GM23338 (cell line): ENCODE measurements around the gene GDPD2. TPM values are rescaled to one million over a fixed set of nuclear protein-coding genes. Genes with fewer than 3 reads are reported as not detected.
A peak's percentile ranks its signal among the peaks of the same experiment; 100 is the strongest.

Experiments
- ATAC-seq: fragments of 200-7000 bp; cut with Tn5 transposase; 3 replicates; pipeline ENCODE4 v1.9.1; 2020
- DNase-seq: peaks from one replicate; pipeline ENCODE4 v3.0.0-alpha.2; 2015; ENCODE audit warnings: low spot score
- H2AFZ ChIP-seq: fragments of 200-600 bp; sonication (generic); 2 replicates; pipeline ENCODE4 v1.8.0; 2016; ENCODE audit warnings: antibody characterized with exemption, mild to moderate bottlenecking, moderate library complexity
- H3F3A ChIP-seq: fragments of 200-600 bp; sonication (generic); replicated peaks from 2 replicates; pipeline ENCODE4 v1.8.0; 2017; ENCODE audit warnings: antibody characterized with exemption, mixed run types, low read depth
- H3K27ac ChIP-seq: fragments of 200-600 bp; sonication (generic); 2 replicates; pipeline ENCODE4 v1.6.1; 2016; ENCODE audit warnings: low read depth
- H3K27me3 ChIP-seq: fragments of 200-600 bp; sonication (generic); 2 replicates; pipeline ENCODE4 v1.8.0; 2016; ENCODE audit warnings: mild to moderate bottlenecking, mixed run types, moderate library complexity; ENCODE audit not compliant: insufficient read depth
- H3K36me3 ChIP-seq: fragments of 200-600 bp; sonication (generic); 2 replicates; pipeline ENCODE4 v1.8.0; 2016; ENCODE audit warnings: mild to moderate bottlenecking; ENCODE audit not compliant: insufficient read depth
- H3K4me1 ChIP-seq: fragments of 200-600 bp; sonication (generic); 2 replicates; pipeline ENCODE4 v1.8.0; 2016; ENCODE audit warnings: mild to moderate bottlenecking, moderate library complexity; ENCODE audit not compliant: insufficient read depth
- H3K4me2 ChIP-seq: fragments of 200-600 bp; sonication (generic); 2 replicates; pipeline ENCODE4 v1.7.1; 2017; ENCODE audit warnings: mixed run types
- H3K4me3 ChIP-seq: fragments of 200-600 bp; sonication (generic); 2 replicates; pipeline ENCODE4 v1.6.1; 2016; ENCODE audit warnings: mixed run types
- H3K79me2 ChIP-seq: fragments of 200-600 bp; sonication (generic); replicated peaks from 2 replicates; pipeline ENCODE4 v1.8.0; 2017; ENCODE audit warnings: mild to moderate bottlenecking; ENCODE audit not compliant: insufficient read depth
- H3K9me2 ChIP-seq: fragments of 200-600 bp; sonication (generic); 2 replicates; pipeline ENCODE4 v1.8.0; 2017; ENCODE audit not compliant: insufficient read depth
- H4K20me1 ChIP-seq: fragments of 200-600 bp; sonication (generic); replicated peaks from 2 replicates; pipeline ENCODE4 v1.8.0; 2017; ENCODE audit warnings: mild to moderate bottlenecking; ENCODE audit not compliant: insufficient read depth
- H3K27ac Mint-ChIP-seq: 2 replicates; pipeline ENCODE4 v1.8.0; 2020; ENCODE audit warnings: inconsistent platforms, mild to moderate bottlenecking, moderate library complexity, mixed read lengths
- H3K27me3 Mint-ChIP-seq: 3 replicates; pipeline ENCODE4 v1.8.0; 2022; ENCODE audit warnings: low read depth, mild to moderate bottlenecking, moderate library complexity, mixed read lengths, inconsistent platforms; ENCODE audit not compliant: insufficient read depth, poor library complexity
- H3K36me3 Mint-ChIP-seq: 3 replicates; pipeline ENCODE4 v1.8.0; 2021; ENCODE audit warnings: low read depth, mild to moderate bottlenecking, inconsistent platforms, moderate library complexity, mixed read lengths
- H3K4me1 Mint-ChIP-seq: 3 replicates; pipeline ENCODE4 v1.8.0; 2020; ENCODE audit warnings: mild to moderate bottlenecking, inconsistent platforms, mixed read lengths
- H3K4me3 Mint-ChIP-seq: 3 replicates; pipeline ENCODE4 v1.8.0; 2021; ENCODE audit warnings: moderate library complexity, mild to moderate bottlenecking, inconsistent platforms, mixed read lengths
- H3K9me3 Mint-ChIP-seq: 3 replicates; pipeline ENCODE4 v1.8.0; 2020; ENCODE audit warnings: moderate library complexity, mild to moderate bottlenecking, inconsistent platforms, mixed read lengths
- CREB1 ChIP-seq: fragments of 250-450 bp; sonication (Bioruptor Pico); IDR thresholded peaks from 2 replicates; pipeline ENCODE4 v1.5.0; 2020; ENCODE audit warnings: low read depth, mild to moderate bottlenecking, moderate library complexity
- CTCF ChIP-seq, 2 experiments: fragments of 200-600 bp in 1 of 2; sonication (generic) in 1 of 2; conservative IDR thresholded peaks; 2 replicates each; pipeline versions ENCODE4 v1.5.1 to v1.6.1; 2016 to 2017; ENCODE audit warnings: antibody characterized with exemption in 2 of 2, low read depth in 2 of 2, mild to moderate bottlenecking in 2 of 2, moderate library complexity in 1 of 2
- ETS1 ChIP-seq: IDR thresholded peaks from 2 replicates; pipeline ENCODE4 v1.6.1; 2016; ENCODE audit warnings: antibody characterized with exemption
- EZH2 ChIP-seq: fragments of 200-600 bp; sonication (generic); IDR thresholded peaks from one replicate; pipeline ENCODE4 v1.8.0; 2017; ENCODE audit warnings: antibody characterized with exemption, mild to moderate bottlenecking, low read depth; ENCODE audit not compliant: unreplicated experiment
- JUNB ChIP-seq: IDR thresholded peaks from one replicate; pipeline ENCODE4 v1.6.1; 2016; ENCODE audit warnings: antibody characterized with exemption; ENCODE audit not compliant: unreplicated experiment
- POLR2AphosphoS5 ChIP-seq: IDR thresholded peaks from 2 replicates; pipeline ENCODE4 v1.6.1; 2016; ENCODE audit warnings: antibody characterized with exemption, low read depth
- REST ChIP-seq: IDR thresholded peaks from one replicate; pipeline ENCODE4 v1.6.1; 2018; ENCODE audit warnings: antibody characterized with exemption; ENCODE audit not compliant: unreplicated experiment
- STAT1 ChIP-seq: IDR thresholded peaks from one replicate; pipeline ENCODE4 v1.6.1; 2016; ENCODE audit warnings: antibody characterized with exemption; ENCODE audit not compliant: unreplicated experiment
- ZNF462 ChIP-seq: fragments of 250-450 bp; sonication (Bioruptor Pico); IDR thresholded peaks from 2 replicates; pipeline ENCODE4 v1.5.0; 2020; ENCODE audit warnings: mild to moderate bottlenecking, moderate library complexity
- polyA plus RNA-seq: library from polyadenylated mRNA; unstranded; fragments of >200 nt; fragmentation: Nextera tagmentation; extraction: Ambion mirVana; gene quantifications from 2 replicates; pipeline ENCODE4 v1.2.1, GENCODE V29; 2016
- total RNA-seq: library from RNA; depleted of rRNA; stranded (reverse); fragments of >200 nt; shearing (Covaris generic); gene quantifications from 2 replicates; pipeline ENCODE4 v1.2.3, GENCODE V29; 2014

GDPD2 gene
- total and polyA plus RNA-seq, 2 experiments from 2014 or later = 5.2 to 11.3 TPM

GRCh38 chrX:70477734-70478075, 54.6 kb downstream of the GDPD2 start (continued):
- TF ChIP-seq ZNF462 (CRISPR knock-in tag) (no peak), STAT1 (no peak), CREB1 (no peak)

GRCh38 chrX:70478526-70479245, 55.6 kb downstream of the GDPD2 start:
- Histone ChIP-seq H3F3A (no peaks in the 10 kb centered on the region; the same call in 1 of the 2 replicates), H2AFZ (no peak overlapping the region), H4K20me1 (peaks cover 8% of the 10 kb centered on the region), H3K4me2 (peak overlapping the region; percentile 70), H3K9me2 (no peaks in the 10 kb centered on the region), H3K36me3 (0 out of 2 replicates have a peak, but pooled peaks cover 7% of the 10 kb centered on the region), H3K4me1 (peaks cover 68% of the 10 kb centered on the region), H3K27ac (no peak overlapping the region), H3K4me3 (peak overlapping the region; percentile 41), H3K27me3 (no peaks in the 10 kb centered on the region), H3K79me2 (peaks cover 70% of the 10 kb centered on the region)
- Mint-ChIP-seq H3K27ac (peak overlapping the region; percentile 52; the same call in 1 of the 2 replicates), H3K9me3 (no peaks in the 10 kb centered on the region), H3K27me3 (peaks cover 11% of the 10 kb centered on the region), H3K4me1 (peaks cover 80% of the 10 kb centered on the region), H3K4me3 (peak overlapping the region; percentile 42), H3K36me3 (peaks cover 29% of the 10 kb centered on the region)
- ATAC-seq (no peak), DNase-seq (no peak)
- TF ChIP-seq CREB1 = no peak
- no peak for TF ChIP-seq EZH2
- TF ChIP-seq JUNB = no peak
- no peak for TF ChIP-seq REST
- no peak for TF ChIP-seq POLR2AphosphoS5
- TF ChIP-seq CTCF (conservative IDR thresholded peaks at IDR 0.05; ENCODE audit: low read depth in 2 of 2) = no peak
- no peak for TF ChIP-seq ETS1
- no peak for TF ChIP-seq STAT1
